Lower lobe of right lung (tissue), 2 donors: ENCODE measurements around the gene HUWE1. TPM values are rescaled to one million over a fixed set of nuclear protein-coding genes. Genes with fewer than 3 reads are reported as not detected.

Experiments used
- ATAC-seq, 2 donors: fragments of 200-7000 bp; cut with Tn5 transposase; one replicate each; pipeline ENCODE4 v1.9.1; 2020 to 2022; ENCODE audit warnings: mild to moderate bottlenecking in 2 of 2, moderate library complexity in 2 of 2
- DNase-seq: peaks from one replicate; pipeline ENCODE4 v3.0.0-alpha.2; 2020
- H3K27ac ChIP-seq: fragments of 200-600 bp; one replicate; pipeline ENCODE4 v1.8.0; 2022
- H3K27me3 ChIP-seq: fragments of 200-600 bp; one replicate; pipeline ENCODE4 v1.8.0; 2022; ENCODE audit warnings: low read depth
- H3K36me3 ChIP-seq: fragments of 200-600 bp; one replicate; pipeline ENCODE4 v1.8.0; 2022; ENCODE audit warnings: mild to moderate bottlenecking
- H3K4me1 ChIP-seq: fragments of 200-600 bp; one replicate; pipeline ENCODE4 v1.8.0; 2022
- H3K4me3 ChIP-seq: fragments of 200-600 bp; one replicate; pipeline ENCODE4 v1.8.0; 2022; ENCODE audit warnings: mild to moderate bottlenecking
- H3K9me3 ChIP-seq: fragments of 200-600 bp; one replicate; pipeline ENCODE4 v1.8.0; 2022
- CTCF ChIP-seq: fragments of 200-600 bp; IDR thresholded peaks from one replicate; pipeline ENCODE4 v1.8.0; 2022; ENCODE audit warnings: antibody characterized with exemption, mild to moderate bottlenecking
- intact Hi-C: fragments of 100-400 bp; cut with DNase I; formaldehyde crosslinking; loops from one replicate; pipeline ENCODE4 v1.11.0; 2022
- total RNA-seq: library from RNA; stranded (reverse); fragmentation: NEBNext Ultra II Directional; extraction: Animal tissue kit (Norgen Biotek cat#: 25700); gene quantifications from one replicate; pipeline ENCODE4 v1.2.1, GENCODE V29; 2021
- donor health status: DM: no; HTN: yes; CAD: no; lungs with severe emphysema.

The HUWE1 gene
- total RNA-seq, 1 donor from 2014 or later, result 162 TPM

GRCh38 chrX:53715346-53715924, 28.9 kb upstream of the HUWE1 start:
- no peak for ATAC-seq
- Histone ChIP-seq H3K36me3 (no peaks in the 10 kb centered on the region), H3K4me1 (peaks cover 6% of the 10 kb centered on the region), H3K27me3 (no peaks in the 10 kb centered on the region), H3K9me3 (no peaks in the 10 kb centered on the region), H3K27ac (no peak overlapping the region), H3K4me3 (no peak overlapping the region)
- no peak for DNase-seq
- no peak for TF ChIP-seq CTCF
- intact Hi-C loops, result no loop called here

GRCh38 chrX:53714580-53715345, 28.2 kb upstream of the HUWE1 start:
- H3K27ac ChIP-seq, result no peak overlapping the region
- DNase-seq, result peak; percentile 53
- TF ChIP-seq CTCF, result no peak
- ATAC-seq, result peak; percentile 79 to 86
- no peaks in the 10 kb centered on the region for H3K9me3 ChIP-seq
- peaks cover 6% of the 10 kb centered on the region for H3K4me1 ChIP-seq
- H3K27me3 ChIP-seq, result no peaks in the 10 kb centered on the region
- H3K36me3 ChIP-seq, result no peaks in the 10 kb centered on the region
- intact Hi-C loops, result no loop called here
- no peak overlapping the region for H3K4me3 ChIP-seq

- ATAC-seq, result no peak
- H3K27ac ChIP-seq, result no peak overlapping the region
These were observed 27.6 kb upstream of the HUWE1 start for GRCh38 chrX:53713987-53714579.

GRCh38 chrX:53711436-53711835, 24.9 kb upstream of the HUWE1 start:
- Histone ChIP-seq H3K27ac (no peak overlapping the region), H3K4me3 (no peak overlapping the region), H3K9me3 (no peaks in the 10 kb centered on the region), H3K4me1 (peaks cover 6% of the 10 kb centered on the region), H3K27me3 (no peaks in the 10 kb centered on the region), H3K36me3 (no peaks in the 10 kb centered on the region)
- DNase-seq (no peak), ATAC-seq (no peak)
- intact Hi-C loops, result no loop called here
- TF ChIP-seq CTCF, result no peak

More at GRCh38 chrX:53713987-53714579, 27.6 kb upstream of the HUWE1 start:
- H3K27me3 ChIP-seq, result no peaks in the 10 kb centered on the region
- H3K36me3 ChIP-seq, result no peaks in the 10 kb centered on the region
- no peaks in the 10 kb centered on the region for H3K9me3 ChIP-seq
- H3K4me3 ChIP-seq, result no peak overlapping the region
- intact Hi-C loops, result no loop called here
- no peak for TF ChIP-seq CTCF
- H3K4me1 ChIP-seq, result peaks cover 6% of the 10 kb centered on the region
- no peak for DNase-seq

- Histone ChIP-seq H3K4me1 (no peaks in the 10 kb centered on the region), H3K4me3 (no peak overlapping the region), H3K27ac (no peak overlapping the region), H3K27me3 (no peaks in the 10 kb centered on the region), H3K9me3 (no peaks in the 10 kb centered on the region), H3K36me3 (no peaks in the 10 kb centered on the region)
- intact Hi-C loops, result no loop called here
- no peak for TF ChIP-seq CTCF
- ATAC-seq (no peak), DNase-seq (no peak)
These were observed 18.3 kb upstream of the HUWE1 start for GRCh38 chrX:53704854-53705253.
